Nephron progenitor cell (in vitro differentiated cells): ENCODE measurements around the gene KHSRP.
A peak's percentile ranks its signal among the peaks of the same experiment; 100 is the strongest.

ENCODE experiments used
- DNase-seq: peaks from one replicate; pipeline ENCODE4 v3.0.0; 2021
- H3K27ac Mint-ChIP-seq: 2 replicates; pipeline ENCODE4 v1.8.0; 2021; ENCODE audit warnings: mild to moderate bottlenecking, moderate library complexity, mixed read lengths
- H3K27me3 Mint-ChIP-seq: 2 replicates; pipeline ENCODE4 v1.8.0; 2021; ENCODE audit warnings: mild to moderate bottlenecking, low read depth, mixed read lengths; ENCODE audit not compliant: poor library complexity
- H3K36me3 Mint-ChIP-seq: 2 replicates; pipeline ENCODE4 v1.8.0; 2021; ENCODE audit warnings: low read depth, mixed read lengths
- H3K4me1 Mint-ChIP-seq: 2 replicates; pipeline ENCODE4 v1.8.0; 2021; ENCODE audit warnings: mixed read lengths
- H3K4me3 Mint-ChIP-seq: 2 replicates; pipeline ENCODE4 v1.8.0; 2021; ENCODE audit warnings: mild to moderate bottlenecking, moderate library complexity, mixed read lengths
- H3K9me3 Mint-ChIP-seq: 2 replicates; pipeline ENCODE4 v1.8.0; 2021; ENCODE audit warnings: mild to moderate bottlenecking, moderate library complexity, mixed read lengths
- CTCF ChIP-seq: fragments of 200-600 bp; sonication (generic); IDR thresholded peaks from 2 replicates; pipeline ENCODE4 v1.5.0; 2021; ENCODE audit warnings: antibody characterized with exemption

Gene KHSRP

GRCh38 chr19:6413291-6413690, 11.3 kb downstream of the KHSRP start:
- no peak for TF ChIP-seq CTCF
- H3K9me3 Mint-ChIP-seq = no peaks in the 10 kb centered on the region
- no peak overlapping the region for H3K4me3 Mint-ChIP-seq
- H3K27ac Mint-ChIP-seq = peak overlapping the region; percentile 97
- peaks cover 17% of the 10 kb centered on the region for H3K36me3 Mint-ChIP-seq
- no peak for DNase-seq
- peaks cover 10% of the 10 kb centered on the region for H3K4me1 Mint-ChIP-seq
- H3K27me3 Mint-ChIP-seq = no peaks in the 10 kb centered on the region

DNA sequence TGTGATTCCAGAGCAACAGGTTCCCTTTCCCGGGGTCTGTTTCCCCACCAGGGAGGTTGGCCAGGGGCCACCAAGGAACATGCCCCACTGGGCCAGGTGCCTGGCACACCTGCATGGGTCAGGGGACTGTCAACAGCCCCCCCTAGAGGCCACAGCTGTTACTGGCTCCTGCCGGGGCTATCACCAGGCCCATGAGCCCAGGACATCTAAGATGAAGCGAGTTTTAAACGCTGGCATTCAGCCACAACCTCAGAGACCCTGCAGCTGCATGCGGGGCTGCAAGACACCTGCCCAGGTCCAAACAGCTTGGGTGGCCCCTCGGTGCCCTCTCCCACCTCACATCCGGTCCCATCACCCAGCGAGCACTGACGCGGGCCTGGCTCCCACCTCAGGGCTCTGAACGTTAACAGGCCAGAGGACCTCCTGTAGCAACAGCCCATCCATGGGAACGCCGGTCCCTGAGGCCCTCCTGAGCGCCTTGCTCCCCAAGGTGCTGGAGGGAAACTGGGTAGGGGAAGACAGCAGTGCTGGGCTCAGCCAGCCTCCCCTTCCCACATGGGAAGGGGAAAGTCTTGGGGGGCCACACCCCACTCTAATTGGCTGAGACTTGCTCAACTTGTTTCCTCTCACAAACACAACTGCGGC, 12.0 kb downstream of the KHSRP start:
- peak; percentile 51 for DNase-seq
- Mint-ChIP-seq H3K27ac (no peak overlapping the region), H3K9me3 (no peaks in the 10 kb centered on the region), H3K36me3 (peaks cover 12% of the 10 kb centered on the region), H3K27me3 (no peaks in the 10 kb centered on the region), H3K4me1 (peaks cover 10% of the 10 kb centered on the region), H3K4me3 (no peak overlapping the region)
- TF ChIP-seq CTCF = peak; percentile 52

GRCh38 chr19:6412061-6412446, 12.6 kb downstream of the KHSRP start:
- no peak overlapping the region for H3K27ac Mint-ChIP-seq
- H3K4me1 Mint-ChIP-seq = peaks cover 10% of the 10 kb centered on the region
- DNase-seq = no peak
- no peak overlapping the region for H3K4me3 Mint-ChIP-seq
- peaks cover 12% of the 10 kb centered on the region for H3K36me3 Mint-ChIP-seq
- no peaks in the 10 kb centered on the region for H3K9me3 Mint-ChIP-seq
- TF ChIP-seq CTCF = no peak
- H3K27me3 Mint-ChIP-seq = no peaks in the 10 kb centered on the region

DNA sequence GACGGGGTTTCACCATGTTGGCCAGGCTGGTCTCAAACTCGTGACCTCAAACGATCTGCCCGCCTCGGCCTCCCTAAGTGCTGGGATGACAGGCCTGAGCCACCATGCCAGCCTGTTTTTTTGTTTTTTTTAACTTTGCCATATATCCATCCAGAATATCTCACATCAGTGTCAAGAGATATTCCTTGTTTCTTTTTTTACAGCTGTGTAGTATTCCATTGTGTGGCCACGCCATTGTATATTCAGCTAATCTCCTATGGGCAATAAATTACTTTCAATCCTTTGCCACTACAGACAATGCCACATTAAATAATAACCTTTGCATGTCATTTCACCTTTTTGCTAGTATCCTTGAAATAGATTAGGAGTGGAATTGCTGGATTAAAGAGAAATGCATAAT, 15.3 kb downstream of the KHSRP start:
- Mint-ChIP-seq H3K27me3 (no peaks in the 10 kb centered on the region), H3K4me3 (no peak overlapping the region), H3K36me3 (peaks cover 7% of the 10 kb centered on the region)

DNA sequence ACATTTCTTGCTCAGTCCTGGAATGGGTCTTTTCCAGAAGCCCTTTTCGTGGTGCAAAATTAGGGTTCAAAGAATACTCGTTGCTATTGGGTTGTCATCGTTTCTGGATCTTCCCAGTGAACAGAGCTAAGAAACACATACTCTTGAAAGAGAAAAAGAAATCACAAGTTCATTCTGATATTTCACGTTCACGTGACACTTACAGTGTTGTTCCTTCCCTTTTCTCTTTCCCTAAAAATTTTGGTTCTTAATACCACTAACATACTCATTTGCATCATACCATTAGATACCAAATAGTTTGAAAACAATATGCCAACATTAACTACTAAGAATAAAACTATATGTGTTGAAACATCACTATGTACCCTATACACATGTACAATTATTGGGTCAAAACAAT, 18.2 kb downstream of the KHSRP start:
- Mint-ChIP-seq H3K4me1 (peaks cover 20% of the 10 kb centered on the region), H3K4me3 (no peak overlapping the region), H3K27me3 (no peaks in the 10 kb centered on the region), H3K27ac (no peak overlapping the region), H3K36me3 (no peaks in the 10 kb centered on the region), H3K9me3 (no peaks in the 10 kb centered on the region)
- no peak for DNase-seq
- no peak for TF ChIP-seq CTCF

More for the DNA sequence above, 15.3 kb downstream of the KHSRP start:
- no peak overlapping the region for H3K27ac Mint-ChIP-seq
- no peaks in the 10 kb centered on the region for H3K9me3 Mint-ChIP-seq
- DNase-seq = no peak
- no peak for TF ChIP-seq CTCF
- peaks cover 7% of the 10 kb centered on the region for H3K4me1 Mint-ChIP-seq
